ENCODE results near the gene MIF. TPM values are rescaled to one million over a fixed set of nuclear protein-coding genes. Genes with fewer than 3 reads are reported as not detected.

MIF gene
- total and polyA plus RNA-seq, 2 donors (not counting 3 experiments of a cell fraction or from before 2014, with no cell fraction given), result 529 to 674 TPM

DNA sequence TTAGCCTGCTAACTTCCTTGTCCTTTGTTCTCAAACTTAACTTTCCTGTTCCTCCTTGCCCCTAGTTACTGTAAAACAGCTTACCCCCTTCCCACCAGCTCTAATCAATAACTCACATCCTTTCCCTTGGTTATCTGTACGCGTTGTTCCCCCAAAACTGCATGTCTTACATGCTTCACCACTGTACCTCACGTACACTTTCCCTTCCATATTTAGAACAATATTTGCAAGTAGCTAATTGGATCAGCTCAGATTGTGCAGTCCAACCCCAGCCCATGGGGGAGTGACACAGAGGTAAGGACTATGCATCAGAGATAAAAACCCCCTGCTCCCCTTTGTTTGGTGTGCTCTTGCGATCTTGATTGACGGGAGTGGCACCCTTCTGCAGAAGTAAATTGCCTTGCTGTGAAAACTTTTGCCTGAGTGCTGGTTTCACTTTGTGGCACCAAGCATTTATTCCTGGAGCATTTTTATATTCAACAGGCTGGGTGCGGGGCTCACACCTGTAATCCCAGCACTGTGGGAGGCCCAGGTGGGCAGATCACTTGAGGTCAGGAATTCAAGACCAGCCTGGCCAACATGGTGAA is 30.9 kb downstream of the MIF start:
- H3K9ac ChIP-seq (replicated peaks; ENCODE audit: extremely low read depth, insufficient read depth, low read length), result no peak overlapping the region
- H2AFZ ChIP-seq (ENCODE audit: low read depth, low read length), result no peak overlapping the region
- H3K27me3 ChIP-seq (ENCODE audit: control insufficient read depth in 2 of 2, insufficient read depth in 2 of 2, low read length in 2 of 2), result no peaks in the 10 kb centered on the region
- H3K4me1 ChIP-seq (ENCODE audit: control insufficient read depth, extremely low read depth, insufficient read depth, low read length), result no peaks in the 10 kb centered on the region
- ChIA-PET CTCF (no interaction called here), POLR2A (no interaction called here)
- intact Hi-C loops (cut with micrococcal nuclease), result no loop called here
- no TSS peak for BruUV-seq (replicated peaks)
- FAIRE-seq (no peak), DNase-seq (ENCODE audit: low read depth, low spot score) (no peak)
- no peak overlapping the region for H3K4me2 ChIP-seq (ENCODE audit: insufficient read depth, low read length)
- dilution Hi-C loops (cut with MboI; ENCODE audit: extremely low pct_ligation_motif_present, low sequenced_read_pairs), result no loop called here
- H3K9me1 ChIP-seq (replicated peaks; ENCODE audit: control insufficient read depth, extremely low read depth, insufficient read depth, low read length), result no peaks in the 10 kb centered on the region
- TF ChIP-seq MYC (IDR thresholded peaks at IDR 0.05; ENCODE audit: low read depth, low read length), result no peak
- TF ChIP-seq, protein P1, sequence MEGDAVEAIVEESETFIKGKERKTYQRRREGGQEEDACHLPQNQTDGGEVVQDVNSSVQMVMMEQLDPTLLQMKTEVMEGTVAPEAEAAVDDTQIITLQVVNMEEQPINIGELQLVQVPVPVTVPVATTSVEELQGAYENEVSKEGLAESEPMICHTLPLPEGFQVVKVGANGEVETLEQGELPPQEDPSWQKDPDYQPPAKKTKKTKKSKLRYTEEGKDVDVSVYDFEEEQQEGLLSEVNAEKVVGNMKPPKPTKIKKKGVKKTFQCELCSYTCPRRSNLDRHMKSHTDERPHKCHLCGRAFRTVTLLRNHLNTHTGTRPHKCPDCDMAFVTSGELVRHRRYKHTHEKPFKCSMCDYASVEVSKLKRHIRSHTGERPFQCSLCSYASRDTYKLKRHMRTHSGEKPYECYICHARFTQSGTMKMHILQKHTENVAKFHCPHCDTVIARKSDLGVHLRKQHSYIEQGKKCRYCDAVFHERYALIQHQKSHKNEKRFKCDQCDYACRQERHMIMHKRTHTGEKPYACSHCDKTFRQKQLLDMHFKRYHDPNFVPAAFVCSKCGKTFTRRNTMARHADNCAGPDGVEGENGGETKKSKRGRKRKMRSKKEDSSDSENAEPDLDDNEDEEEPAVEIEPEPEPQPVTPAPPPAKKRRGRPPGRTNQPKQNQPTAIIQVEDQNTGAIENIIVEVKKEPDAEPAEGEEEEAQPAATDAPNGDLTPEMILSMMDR (IDR thresholded peaks at IDR 0.05; ENCODE audit: extremely low read depth in 1 of 2, insufficient read depth in 1 of 2, low read depth in 1 of 2, low read length in 2 of 2), result no peak
- TF ChIP-seq POLR2A (IDR thresholded peaks at IDR 0.05; ENCODE audit: low read depth, low read length), result no peak
- no peak for TF ChIP-seq EZH2 (IDR thresholded peaks at IDR 0.05; ENCODE audit: borderline replicate concordance, low read depth, low read length, severe bottlenecking)
- TF ChIP-seq, protein P2, sequence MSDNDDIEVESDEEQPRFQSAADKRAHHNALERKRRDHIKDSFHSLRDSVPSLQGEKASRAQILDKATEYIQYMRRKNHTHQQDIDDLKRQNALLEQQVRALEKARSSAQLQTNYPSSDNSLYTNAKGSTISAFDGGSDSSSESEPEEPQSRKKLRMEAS (IDR thresholded peaks at IDR 0.05; ENCODE audit: insufficient read depth, insufficient read length), result no peak
- TF ChIP-seq JUN (IDR thresholded peaks at IDR 0.05; ENCODE audit: borderline replicate concordance, insufficient read depth, insufficient read length, low read depth), result no peak
- no peak for TF ChIP-seq FOS (IDR thresholded peaks at IDR 0.05; ENCODE audit: borderline replicate concordance, insufficient read depth, low read length)
- TF ChIP-seq GATA2 (IDR thresholded peaks at IDR 0.05; ENCODE audit: insufficient read depth, insufficient read length, low read depth, low read length), result no peak
- TF ChIP-seq POLR2AphosphoS5 (IDR thresholded peaks at IDR 0.05; ENCODE audit: insufficient read depth, low read depth, low read length), result no peak
- H3K36me3 ChIP-seq (ENCODE audit: control insufficient read depth in 2 of 2, extremely low read depth in 1 of 2, insufficient read depth in 2 of 2, low read length in 2 of 2), result peaks cover 0 to 2% of the 10 kb centered on the region in 2 experiments
- no peaks in the 10 kb centered on the region for H3K79me2 ChIP-seq (ENCODE audit: control insufficient read depth, insufficient read depth, low read length)
- no peaks in the 10 kb centered on the region for H4K20me1 ChIP-seq (replicated peaks; ENCODE audit: control insufficient read depth, extremely low read depth, insufficient read depth, low read length)
- H3K27ac ChIP-seq (ENCODE audit: insufficient read depth, low read depth, low read length), result no peak overlapping the region
- no peak overlapping the region for H3K4me3 ChIP-seq (replicated peaks in 1 of 3; ENCODE audit: insufficient read depth in 1 of 3, low read depth in 1 of 3, low read length in 3 of 3)
- H3K9me3 ChIP-seq (replicated peaks; ENCODE audit: control insufficient read depth, insufficient read depth, low read length), result peaks cover 3% of the 10 kb centered on the region
